ENCODE data around the gene BMP4.

BMP4 gene

DNA sequence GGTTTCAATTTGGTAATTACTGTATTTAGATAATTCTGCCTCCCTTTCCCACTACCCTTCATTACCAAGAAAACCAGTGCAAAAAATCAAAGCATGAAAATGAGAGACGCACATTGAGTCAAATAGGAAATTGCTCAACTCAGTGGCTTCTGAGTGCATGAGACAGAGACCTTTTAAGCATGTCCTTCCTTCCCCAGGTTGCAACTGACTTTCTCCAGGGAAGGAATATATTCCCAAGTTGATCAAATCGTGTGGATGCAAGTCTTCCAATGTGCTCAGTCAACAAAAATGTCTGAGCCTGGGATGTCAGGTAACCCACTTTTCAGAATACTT, 12.9 kb downstream of the BMP4 start:
- DNase-seq (ENCODE audit: low spot score): no peak

DNA sequence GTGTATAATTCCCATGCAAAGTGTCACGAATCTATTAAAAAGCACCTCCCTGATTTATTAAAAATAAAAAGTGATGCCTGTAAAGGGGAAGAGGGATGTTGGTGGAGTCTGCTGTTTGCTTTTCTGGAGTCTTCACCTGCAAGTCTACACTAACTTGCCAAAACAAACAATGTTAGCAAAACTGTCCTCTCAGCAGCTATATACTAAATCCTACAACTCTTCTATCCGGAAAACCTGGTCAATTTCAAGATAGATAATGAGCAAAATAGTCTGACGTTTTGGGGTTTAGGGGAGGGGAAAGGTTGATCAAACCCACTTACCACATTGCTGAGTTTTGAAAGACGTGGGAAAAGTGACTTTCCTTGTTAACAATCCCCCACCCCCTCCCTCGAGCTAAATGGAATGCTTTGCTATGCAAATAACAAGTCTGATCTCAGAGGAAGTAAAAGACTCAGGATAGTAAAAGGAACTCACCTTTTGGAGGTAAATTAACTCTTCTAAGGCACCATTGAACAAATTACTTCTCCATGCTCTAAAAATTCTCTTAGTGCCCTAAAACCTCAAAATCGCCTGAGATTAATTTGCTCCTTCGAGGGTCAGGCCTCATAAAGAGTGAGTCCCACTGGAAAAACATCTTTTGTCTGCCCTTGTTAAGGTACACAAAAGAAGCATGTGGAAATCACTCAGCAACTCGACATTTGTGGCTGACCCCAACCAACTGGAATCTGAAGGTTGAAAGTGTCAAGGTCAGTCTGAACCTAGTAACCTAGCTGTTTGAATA, 13.5 kb downstream of the BMP4 start:
- no peak for DNase-seq (ENCODE audit: low spot score)

DNA sequence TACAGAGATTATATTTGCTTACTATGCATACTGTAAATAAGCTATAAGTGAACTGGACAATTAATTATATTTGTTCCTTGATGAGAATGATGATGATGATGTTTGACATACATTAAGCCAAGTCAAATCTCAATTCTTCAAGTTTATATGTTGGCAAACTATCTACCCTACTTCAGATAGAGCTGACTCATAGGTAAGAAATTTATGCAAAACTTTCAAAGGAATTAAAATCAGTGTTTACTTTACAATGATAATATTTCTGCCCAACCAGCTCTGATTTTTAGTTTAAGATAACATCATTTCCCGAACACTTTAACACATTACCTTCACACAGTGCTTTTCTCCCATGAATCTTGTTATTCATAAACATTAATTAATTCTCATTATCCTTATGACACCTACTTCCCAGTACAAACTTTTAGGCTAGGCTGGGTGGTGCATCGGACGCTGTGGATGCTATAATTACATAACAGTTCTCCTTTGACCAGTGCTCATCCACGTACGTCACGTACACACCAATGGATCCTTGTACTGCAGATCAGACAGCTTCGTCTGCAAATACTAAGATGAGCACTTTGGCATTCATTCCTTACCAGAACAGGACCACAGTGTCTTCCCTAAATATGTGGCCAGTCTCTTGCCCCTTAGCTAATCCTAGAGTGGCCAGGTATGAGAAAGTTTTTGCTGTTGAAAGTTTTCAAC, 18.3 kb downstream of the BMP4 start:
- DNase-seq (ENCODE audit: low spot score): no peak

DNA sequence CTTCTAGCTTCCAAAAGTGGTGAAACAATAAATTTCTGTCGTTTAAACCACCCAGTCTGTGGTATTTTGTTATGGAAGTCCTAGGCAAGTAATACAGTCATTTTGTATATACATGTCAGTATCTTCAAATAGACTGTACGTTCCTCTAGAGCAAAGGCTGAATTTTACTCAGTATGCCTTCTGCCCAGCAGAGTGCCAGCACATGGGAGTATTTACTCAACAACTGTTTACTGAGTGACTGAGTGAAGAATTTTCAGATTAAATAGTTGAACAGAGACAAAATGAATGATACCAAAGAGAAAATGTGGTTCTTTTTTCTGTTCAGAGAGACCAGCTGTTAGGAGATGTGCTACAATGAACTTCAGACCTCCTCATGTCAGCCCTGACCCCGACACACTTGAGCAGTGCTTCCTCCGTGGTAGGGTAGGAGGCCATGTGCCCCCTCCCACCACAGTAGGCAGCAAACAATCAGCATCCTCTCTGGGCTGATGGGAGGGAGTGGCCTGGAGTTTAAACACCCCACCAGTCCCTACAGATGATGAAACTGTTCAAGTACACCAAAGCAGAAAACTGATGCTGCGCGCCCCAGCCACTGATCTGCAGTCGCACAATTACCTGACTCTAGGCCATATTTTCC, 21.7 kb downstream of the BMP4 start:
- DNase-seq (ENCODE audit: low spot score): no peak

DNA sequence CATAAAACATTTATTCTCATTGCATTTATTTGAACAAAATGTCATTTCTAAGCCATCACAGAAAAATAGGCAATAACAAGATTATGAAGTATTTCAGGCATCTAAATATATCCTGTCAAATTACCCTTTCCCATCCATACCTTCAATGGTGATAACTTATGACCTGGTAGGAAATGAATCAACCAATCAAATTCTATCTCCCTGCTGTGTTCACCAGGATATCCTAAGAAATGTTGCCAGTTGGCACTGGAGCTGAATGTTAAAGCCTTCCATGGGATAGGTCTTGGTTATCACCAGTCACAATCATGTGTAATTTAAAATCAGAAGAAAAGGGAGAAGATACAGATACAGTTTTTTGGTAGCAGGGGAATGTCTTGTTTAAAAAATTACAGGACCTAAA, 23.7 kb downstream of the BMP4 start:
- no peak for DNase-seq (ENCODE audit: low spot score)

DNA sequence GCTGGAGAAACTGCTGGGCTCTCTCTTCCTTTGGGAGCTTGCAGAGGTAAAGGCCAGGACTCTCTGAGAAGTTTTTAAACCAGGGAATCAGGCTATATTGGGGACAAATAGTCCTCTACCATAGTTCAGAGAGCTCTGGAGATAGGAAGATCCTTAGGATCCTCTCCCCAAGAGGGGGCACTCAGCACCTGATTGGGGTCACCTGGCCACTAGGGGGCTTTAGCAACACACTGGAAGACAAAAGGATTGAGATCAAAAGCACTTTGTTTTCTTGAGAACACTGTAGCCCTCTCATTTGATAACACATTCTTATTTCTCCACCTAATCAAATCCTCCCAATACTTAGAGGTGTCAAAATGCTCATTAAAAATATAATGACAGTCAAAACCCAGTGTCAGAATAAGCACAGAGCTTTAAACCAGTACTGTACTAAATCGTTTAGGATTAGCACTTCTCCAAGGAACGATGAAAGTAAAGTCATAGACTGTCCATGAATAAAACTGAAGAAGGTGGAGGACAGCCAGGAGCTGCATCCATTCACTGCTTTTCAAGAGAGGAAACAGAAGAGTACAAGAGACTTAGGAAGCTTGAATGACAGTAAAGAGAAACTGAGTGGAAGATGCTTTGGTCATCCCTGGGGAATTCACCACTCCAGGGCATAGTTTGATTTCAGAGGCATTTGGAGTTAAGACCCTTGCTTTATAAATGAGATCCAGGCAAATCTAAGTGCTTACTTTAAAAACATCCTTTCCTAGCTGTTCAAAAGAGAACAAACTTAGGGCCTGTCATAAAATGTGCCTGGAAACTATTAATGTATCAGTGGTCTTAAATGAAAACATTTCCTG, 26.5 kb downstream of the BMP4 start:
- no peak for DNase-seq (ENCODE audit: low spot score)

DNA sequence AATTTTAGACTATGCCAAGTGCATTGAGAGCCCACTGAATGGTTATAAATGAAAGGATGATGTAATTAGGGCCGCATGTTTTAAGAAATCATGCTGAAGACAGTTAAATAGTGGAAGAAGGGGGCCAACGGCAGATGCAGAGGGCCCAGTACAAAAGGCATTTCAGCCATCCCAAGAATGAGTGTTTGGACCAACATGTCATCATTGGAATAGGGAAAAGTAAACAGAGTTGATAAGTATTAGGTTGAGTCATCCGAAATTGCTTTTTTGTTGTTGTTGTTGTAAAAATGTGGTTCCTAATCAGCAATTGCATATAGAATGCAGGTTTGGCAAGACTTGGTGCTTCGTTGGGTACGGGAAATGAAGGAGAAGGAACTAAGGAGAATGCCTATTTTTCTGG, 29.5 kb downstream of the BMP4 start:
- DNase-seq (ENCODE audit: low spot score): no peak

DNA sequence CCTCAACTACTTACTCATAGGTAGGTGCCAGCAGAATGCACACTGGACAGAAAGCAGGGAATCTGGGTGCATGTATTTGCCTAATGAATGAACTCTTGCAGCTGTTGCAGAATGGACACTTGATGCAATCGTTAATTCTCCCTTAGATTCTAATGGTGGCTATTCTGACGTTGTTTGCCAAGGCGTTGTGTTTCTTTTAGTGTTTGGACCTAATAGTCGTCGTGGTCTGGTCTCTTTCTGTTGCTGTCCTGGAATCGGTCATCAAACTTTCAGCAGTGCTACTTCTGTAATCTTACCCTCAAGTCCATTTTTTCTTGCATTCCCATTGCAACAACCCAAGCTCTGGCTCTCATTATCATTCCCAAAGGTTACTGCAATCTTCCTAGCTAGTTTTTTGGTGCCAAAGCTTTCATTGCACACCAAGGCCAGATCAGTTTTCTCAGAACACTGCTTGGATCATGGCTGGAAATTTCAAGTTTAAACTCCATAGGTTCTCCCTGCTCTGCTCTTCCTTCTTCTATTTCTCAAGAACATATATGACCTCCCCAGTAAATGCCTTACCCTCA, 31.3 kb downstream of the BMP4 start:
- DNase-seq (ENCODE audit: low spot score): no peak

DNA sequence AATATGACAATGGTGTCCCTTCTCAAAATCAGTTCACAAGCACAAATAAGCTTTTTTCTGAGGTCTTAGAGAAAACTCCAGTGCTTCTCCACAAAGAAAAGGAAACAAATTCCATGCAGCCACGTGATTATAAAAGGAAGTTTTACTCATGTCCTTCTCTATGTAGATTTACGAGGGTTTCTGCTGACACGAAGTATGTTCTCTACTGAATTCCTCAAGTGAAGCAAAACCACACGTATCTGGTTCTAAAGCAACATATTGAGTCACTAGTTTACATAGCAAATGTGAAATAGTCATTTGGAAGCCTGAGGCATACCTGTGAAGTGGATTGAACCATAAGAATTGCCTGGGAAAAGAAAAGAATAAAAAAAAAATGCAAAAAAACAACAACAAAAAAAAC, 31.9 kb downstream of the BMP4 start:
- DNase-seq (ENCODE audit: low spot score): no peak

DNA sequence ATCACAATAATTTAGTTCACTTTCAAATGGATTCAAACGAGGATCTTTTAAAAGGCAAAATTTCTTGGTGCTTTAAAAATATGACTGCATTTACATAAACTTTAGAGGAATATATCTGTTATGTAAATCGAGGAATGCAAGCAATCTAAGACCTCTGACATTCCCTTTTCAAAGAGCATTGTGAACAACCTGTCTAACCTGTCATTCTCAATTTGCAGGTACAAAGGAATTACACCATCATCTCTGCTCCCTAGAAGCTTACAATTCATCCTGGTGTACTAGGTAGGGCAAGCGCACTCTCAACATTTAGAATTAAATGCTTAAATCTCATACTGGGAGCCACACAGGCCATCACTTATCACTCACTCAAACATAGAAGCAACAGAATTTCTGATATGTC, 35.6 kb downstream of the BMP4 start:
- DNase-seq (ENCODE audit: low spot score): no peak

DNA sequence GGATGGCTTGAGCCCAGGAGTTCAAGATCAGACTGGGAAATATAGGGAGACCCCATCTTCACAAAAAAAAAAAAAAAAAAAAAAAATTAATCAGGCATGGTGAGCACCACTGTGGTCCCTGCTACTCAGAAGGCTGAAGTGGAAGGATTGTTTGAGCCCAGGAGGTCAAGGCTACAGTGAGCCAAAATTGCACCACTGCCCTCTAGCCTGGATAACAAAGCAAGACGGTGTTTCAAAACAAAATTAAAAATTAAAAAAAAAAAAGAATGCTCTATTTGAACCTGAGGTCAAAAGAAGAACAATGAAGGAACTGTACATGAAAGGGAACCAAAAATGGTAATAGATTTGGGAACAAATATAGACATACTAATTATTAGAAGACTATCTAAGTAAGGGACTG, 40.4 kb downstream of the BMP4 start:
- no peak for DNase-seq (ENCODE audit: low spot score)

DNA sequence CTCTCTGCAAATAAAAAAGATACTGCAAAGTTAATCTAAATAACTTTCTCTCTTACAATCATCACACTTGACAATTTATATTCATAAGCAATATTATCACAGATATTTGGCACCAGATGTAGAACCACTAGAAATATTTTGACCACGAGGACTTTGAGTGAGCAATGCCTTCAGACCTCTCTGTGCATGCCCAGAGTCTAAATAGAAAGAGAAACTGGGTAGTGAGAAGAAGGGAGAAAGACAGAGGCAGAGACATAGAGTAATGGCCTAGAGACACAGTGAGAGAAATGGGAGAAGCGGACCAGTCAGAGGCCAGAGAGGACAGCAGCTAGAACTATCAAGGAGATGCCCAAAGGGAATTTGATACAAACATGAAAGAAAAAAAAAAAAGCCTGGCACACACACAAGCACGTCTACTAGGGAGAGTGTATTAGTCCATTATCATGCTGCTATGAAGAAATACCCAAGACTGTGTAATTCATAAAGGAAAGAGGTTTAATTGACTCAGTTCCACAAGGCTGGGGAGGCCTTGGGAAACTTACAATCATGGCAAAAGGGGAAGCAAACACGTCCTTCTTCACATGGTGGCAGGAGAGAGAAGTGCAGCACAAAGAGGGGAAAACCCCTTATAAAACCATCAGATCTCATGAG, 41.1 kb downstream of the BMP4 start:
- no peak for DNase-seq (ENCODE audit: low spot score)

DNA sequence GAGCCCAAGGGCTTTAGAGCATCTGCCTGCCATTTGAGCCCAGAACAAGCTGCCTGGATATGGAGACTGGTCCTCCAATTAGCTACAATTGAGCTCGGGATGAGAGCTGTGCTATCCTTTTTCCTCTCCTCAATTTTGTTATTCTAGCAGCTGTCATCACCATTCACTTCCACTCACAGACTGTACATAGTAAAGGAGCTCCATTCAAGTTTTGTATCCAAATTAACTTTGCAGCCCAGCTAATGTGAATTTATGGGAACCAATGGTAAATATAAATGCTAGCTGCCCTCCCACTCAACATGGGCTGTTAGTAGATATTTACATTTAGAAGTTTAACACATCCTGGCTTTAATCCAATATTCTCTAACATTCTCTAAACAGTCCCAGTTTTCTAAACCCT, 44.6 kb downstream of the BMP4 start:
- no peak for DNase-seq (ENCODE audit: low spot score)

DNA sequence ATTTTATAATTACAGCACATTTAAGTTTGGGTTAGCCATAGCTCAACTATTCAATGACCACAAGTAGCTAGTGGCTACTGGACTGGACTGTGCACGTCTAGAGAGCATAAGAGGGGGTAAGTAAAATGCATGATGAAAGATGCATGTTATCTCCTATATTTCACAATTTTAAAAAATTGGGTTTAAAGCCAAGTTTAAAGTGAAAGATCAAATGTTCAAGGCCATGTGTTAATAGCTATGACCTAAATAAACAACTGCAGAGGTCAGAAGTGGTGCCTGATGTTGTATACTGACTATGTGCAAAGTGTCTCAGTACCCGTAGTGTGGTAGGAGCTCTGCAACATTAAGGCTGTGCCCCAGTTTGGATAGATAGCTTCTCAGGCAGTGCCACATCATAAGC, 48.2 kb downstream of the BMP4 start:
- DNase-seq (ENCODE audit: low spot score): no peak

DNA sequence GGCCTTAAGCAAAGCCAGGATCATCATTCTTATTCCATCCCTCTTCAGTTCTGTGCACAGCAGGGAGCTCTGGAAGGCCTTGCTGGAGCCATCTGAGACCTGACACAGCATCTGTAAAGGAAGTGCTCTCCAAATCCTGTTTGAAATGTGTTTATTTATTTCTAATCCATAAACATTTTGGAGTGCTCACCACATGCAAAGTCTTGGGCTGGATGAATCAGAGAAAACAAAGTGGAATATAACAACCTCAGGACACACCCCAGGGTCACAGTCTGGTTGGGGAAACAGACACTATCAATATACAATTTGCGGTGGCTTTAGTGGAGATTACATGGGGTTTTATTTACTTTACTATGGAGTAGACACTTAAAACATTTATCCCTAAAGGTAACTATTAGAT, 54.3 kb downstream of the BMP4 start:
- no peak for DNase-seq (ENCODE audit: low spot score)

DNA sequence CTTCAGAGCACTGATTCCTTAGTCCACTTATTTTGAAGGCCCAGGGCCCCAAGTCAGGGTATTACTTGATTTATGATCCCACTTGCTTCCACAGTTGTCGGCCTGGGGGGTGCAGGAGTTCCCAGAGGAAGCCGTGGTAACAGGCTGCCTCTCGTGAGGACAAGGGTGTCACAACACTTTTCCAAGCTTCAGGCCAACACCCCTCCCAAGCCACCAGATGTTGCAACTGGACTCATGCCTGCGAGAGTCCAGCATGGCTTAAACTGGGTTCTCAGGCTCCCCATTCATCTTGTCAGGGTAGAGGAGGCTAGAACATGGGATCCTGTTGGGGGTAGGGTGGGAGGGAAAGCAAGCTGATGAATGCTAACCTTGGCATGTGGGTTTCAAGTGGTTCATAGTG, 56.1 kb downstream of the BMP4 start:
- no peak for DNase-seq (ENCODE audit: low spot score)

Data from Ammon's horn (tissue), 1 donor.